Measurements from ENCODE around the gene GREB1L. TPM values are rescaled to one million over a fixed set of nuclear protein-coding genes. Genes with fewer than 3 reads are reported as not detected.

GREB1L gene
- total RNA-seq, 2 donors from 2014 or later = 3.1 to 3.9 TPM

GRCh38 chr18:21454725-21455124 is 212.7 kb downstream of the GREB1L start:
- Mint-ChIP-seq H3K9me3 (no peaks in the 10 kb centered on the region), H3K27ac (no peak overlapping the region), H3K4me1 (peaks cover 4% of the 10 kb centered on the region), H3K36me3 (ENCODE audit: low read depth) (no peaks in the 10 kb centered on the region), H3K27me3 (ENCODE audit: insufficient read depth) (peaks cover 41% of the 10 kb centered on the region), H3K4me3 (no peak overlapping the region)
- H3K27me3 ChIP-seq (ENCODE audit: control insufficient read depth, insufficient read depth, low read length, poor library complexity, severe bottlenecking) = peaks cover 34% of the 10 kb centered on the region
- no peaks in the 10 kb centered on the region for H3K36me3 ChIP-seq (ENCODE audit: control insufficient read depth, insufficient read depth, low read length)
- 68 to 80% methylated on average over 1 to 5 of the region's 5 CpGs for WGBS, 2 experiments (ENCODE audit: insufficient coverage in 1 of 2, insufficient read length in 1 of 2)
- no peak overlapping the region for H3K4me3 ChIP-seq (ENCODE audit: low read length)
- no peak overlapping the region for H3K27ac ChIP-seq (ENCODE audit: low read depth, low read length)
- H3K4me1 ChIP-seq (ENCODE audit: control insufficient read depth, insufficient read depth, low read length) = no peaks in the 10 kb centered on the region
- peak; percentile 55 for DNase-seq
- H3K9ac ChIP-seq (ENCODE audit: extremely low read depth, low read length, poor library complexity, severe bottlenecking) = no peak overlapping the region
- no peak for TF ChIP-seq CTCF (conservative IDR thresholded peaks at IDR 0.05)
- H3K9me3 ChIP-seq (ENCODE audit: control insufficient read depth, low read length) = no peaks in the 10 kb centered on the region

- peaks cover 17% of the 10 kb centered on the region for H3K27me3 ChIP-seq (ENCODE audit: control insufficient read depth, insufficient read depth, low read length, poor library complexity, severe bottlenecking)
- WGBS, 2 experiments (ENCODE audit: insufficient coverage in 1 of 2, insufficient read length in 1 of 2) = 75 to 93% methylated on average over 2 to 5 of the region's 5 CpGs
- H3K27ac Mint-ChIP-seq = no peak overlapping the region
- H3K4me3 Mint-ChIP-seq = no peak overlapping the region
- H3K9ac ChIP-seq (ENCODE audit: extremely low read depth, low read length, poor library complexity, severe bottlenecking) = no peak overlapping the region
- no peak for TF ChIP-seq CTCF (conservative IDR thresholded peaks at IDR 0.05)
- H3K4me1 ChIP-seq (ENCODE audit: control insufficient read depth, insufficient read depth, low read length) = no peaks in the 10 kb centered on the region
- H3K4me1 Mint-ChIP-seq = peaks cover 4% of the 10 kb centered on the region
- peaks cover 30% of the 10 kb centered on the region for H3K27me3 Mint-ChIP-seq (ENCODE audit: insufficient read depth)
- no peaks in the 10 kb centered on the region for H3K36me3 ChIP-seq (ENCODE audit: control insufficient read depth, insufficient read depth, low read length)
- no peaks in the 10 kb centered on the region for H3K9me3 ChIP-seq (ENCODE audit: control insufficient read depth, low read length)
- no peak overlapping the region for H3K27ac ChIP-seq (ENCODE audit: low read depth, low read length)
- DNase-seq = no peak
- no peak overlapping the region for H3K4me3 ChIP-seq (ENCODE audit: low read length)
- no peaks in the 10 kb centered on the region for H3K36me3 Mint-ChIP-seq (ENCODE audit: low read depth)
- H3K9me3 Mint-ChIP-seq = no peaks in the 10 kb centered on the region
These were observed 214.6 kb downstream of the GREB1L start for GRCh38 chr18:21456428-21457178.

- Mint-ChIP-seq H3K4me1 (peaks cover 4% of the 10 kb centered on the region), H3K36me3 (ENCODE audit: low read depth) (no peaks in the 10 kb centered on the region), H3K9me3 (no peaks in the 10 kb centered on the region), H3K27me3 (ENCODE audit: insufficient read depth) (peaks cover 25% of the 10 kb centered on the region), H3K27ac (no peak overlapping the region), H3K4me3 (no peak overlapping the region)
- TF ChIP-seq CTCF (conservative IDR thresholded peaks at IDR 0.05) = no peak
- Histone ChIP-seq H3K27me3 (ENCODE audit: control insufficient read depth, insufficient read depth, low read length, poor library complexity, severe bottlenecking) (peaks cover 11% of the 10 kb centered on the region), H3K9me3 (ENCODE audit: control insufficient read depth, low read length) (no peaks in the 10 kb centered on the region), H3K9ac (ENCODE audit: extremely low read depth, low read length, poor library complexity, severe bottlenecking) (no peak overlapping the region), H3K4me3 (ENCODE audit: low read length) (no peak overlapping the region), H3K36me3 (ENCODE audit: control insufficient read depth, insufficient read depth, low read length) (no peaks in the 10 kb centered on the region), H3K4me1 (ENCODE audit: control insufficient read depth, insufficient read depth, low read length) (no peaks in the 10 kb centered on the region), H3K27ac (ENCODE audit: low read depth, low read length) (no peak overlapping the region)
- DNase-seq = no peak
These were observed 215.1 kb downstream of the GREB1L start for GRCh38 chr18:21457179-21457535.
